Activated CD4-positive, alpha-beta T cell treated with anti-CD3 and anti-CD28 coated beads for 36 hours (primary cell): ENCODE data around the gene PHF12. TPM values are rescaled to one million over a fixed set of nuclear protein-coding genes. Genes with fewer than 3 reads are reported as not detected.

Source experiments
- ATAC-seq: fragments of 200-7000 bp; cut with Tn5 transposase; one replicate; pipeline ENCODE4 v1.10.0; 2021; ENCODE audit warnings: mild to moderate bottlenecking, moderate library complexity
- CTCF ChIA-PET: fragments of 350-600 bp; sonication (Branson Sonifier 250); formaldehyde crosslinking; loops from one replicate; lab custom pipeline; 2021; ENCODE audit warnings: antibody characterized with exemption; lab: Charles Lee
- POLR2A ChIA-PET: fragments of 350-600 bp; sonication (Branson Sonifier 250); formaldehyde crosslinking; loops from one replicate; lab custom pipeline; 2021; ENCODE audit warnings: antibody characterized with exemption, inconsistent platforms; lab: Charles Lee
- DNase-seq: peaks from one replicate; pipeline ENCODE4 v3.0.0-alpha.2; 2020
- H3K27ac Mint-ChIP-seq: one replicate; pipeline ENCODE4 v1.8.0; 2021; ENCODE audit warnings: mixed read lengths
- H3K27me3 Mint-ChIP-seq: one replicate; pipeline ENCODE4 v1.8.0; 2021; ENCODE audit warnings: mixed read lengths
- H3K36me3 Mint-ChIP-seq: one replicate; pipeline ENCODE4 v1.8.0; 2021; ENCODE audit warnings: low read depth, mixed read lengths
- H3K4me1 Mint-ChIP-seq: one replicate; pipeline ENCODE4 v1.8.0; 2021; ENCODE audit warnings: mixed read lengths
- H3K4me3 Mint-ChIP-seq: one replicate; pipeline ENCODE4 v1.8.0; 2021; ENCODE audit warnings: mild to moderate bottlenecking, moderate library complexity, mixed read lengths
- H3K9me3 Mint-ChIP-seq: one replicate; pipeline ENCODE4 v1.8.0; 2021; ENCODE audit warnings: low read depth, mixed read lengths
- intact Hi-C, 2 experiments: fragments of 100-400 bp; cut with DNase I in 1 of 2; cut with micrococcal nuclease in 1 of 2; formaldehyde crosslinking; loops; one replicate each; pipeline versions ENCODE4 v1.14.2 to v1.15.1; 2022 to 2024; cut with DNase I, micrococcal nuclease
- total RNA-seq, 2 experiments: library from RNA; stranded (reverse); gene quantifications; one replicate each; pipeline ENCODE4 v1.2.3, GENCODE V29; 2021

Gene PHF12
- total RNA-seq, 2 experiments from 2014 or later = 48.6 to 52.3 TPM

DNA sequence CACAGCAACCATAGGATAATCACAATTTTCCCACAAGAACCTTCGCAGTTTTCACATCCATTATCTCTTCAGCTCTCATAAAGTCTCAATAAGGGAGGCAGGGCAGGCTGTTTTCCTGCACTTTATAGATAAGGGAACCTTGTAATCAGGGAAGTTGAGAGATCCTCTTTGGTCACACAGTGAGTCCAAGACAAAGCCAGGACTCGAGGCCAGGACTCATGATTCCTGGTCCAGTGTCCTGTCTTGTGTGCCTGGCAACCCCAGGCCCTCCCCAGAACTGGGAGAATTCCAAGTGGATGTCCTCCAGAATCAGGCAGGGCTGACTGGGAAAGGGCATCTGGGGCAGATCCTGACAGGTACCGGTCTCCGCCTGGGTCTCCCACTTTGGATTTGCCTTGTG lies 23.1 kb upstream of the PHF12 start:
- intact Hi-C loops = no loop called here
- no peak for DNase-seq
- no peaks in the 10 kb centered on the region for H3K9me3 Mint-ChIP-seq
- no peak for ATAC-seq
- H3K4me1 Mint-ChIP-seq = no peaks in the 10 kb centered on the region
- CTCF ChIA-PET = interaction anchor here (1.1 to 2.5 kb wide), 2 partner anchors 10 to 142 kb away, joined by 3 to 9 read pairs; no protein-coding TSS in a partner anchor
- H3K4me3 Mint-ChIP-seq = no peak overlapping the region
- H3K27ac Mint-ChIP-seq = no peak overlapping the region
- H3K27me3 Mint-ChIP-seq = no peaks in the 10 kb centered on the region
- no peaks in the 10 kb centered on the region for H3K36me3 Mint-ChIP-seq
- POLR2A ChIA-PET = interaction anchor here (0.6 kb wide), 1 partner anchor 11 kb away, joined by 3 read pairs; no protein-coding TSS in a partner anchor

DNA sequence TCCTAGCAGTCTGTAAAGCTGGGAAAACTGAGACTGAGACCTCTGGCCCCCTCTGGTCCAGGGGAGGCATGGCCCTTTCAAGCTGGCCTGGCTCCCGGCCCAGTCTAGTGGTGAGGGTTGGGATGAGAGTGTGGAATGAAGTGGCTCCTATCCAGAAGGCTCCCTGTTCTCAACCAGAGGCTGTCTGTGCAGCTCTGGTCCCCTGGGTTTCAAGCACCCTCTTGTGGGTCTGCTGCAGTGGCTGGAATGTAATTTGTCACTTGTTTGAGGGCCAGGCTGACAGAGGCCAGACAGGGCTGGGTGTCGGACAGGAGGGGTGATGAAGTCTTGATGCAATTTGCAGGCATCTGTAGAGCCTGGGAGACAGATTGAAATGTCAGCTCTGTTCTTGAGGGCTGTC lies 22.1 kb upstream of the PHF12 start:
- no peaks in the 10 kb centered on the region for H3K36me3 Mint-ChIP-seq
- H3K9me3 Mint-ChIP-seq = no peaks in the 10 kb centered on the region
- ATAC-seq = no peak
- no peak overlapping the region for H3K27ac Mint-ChIP-seq
- H3K4me3 Mint-ChIP-seq = no peak overlapping the region
- ChIA-PET CTCF (interaction anchor here (1.0 to 2.5 kb wide), 4 partner anchors 9 to 146 kb away, joined by 3 to 9 read pairs (median 4); no protein-coding TSS in a partner anchor), POLR2A (no interaction called here)
- intact Hi-C loops = no loop called here
- no peaks in the 10 kb centered on the region for H3K4me1 Mint-ChIP-seq
- no peaks in the 10 kb centered on the region for H3K27me3 Mint-ChIP-seq
- DNase-seq = no peak

DNA sequence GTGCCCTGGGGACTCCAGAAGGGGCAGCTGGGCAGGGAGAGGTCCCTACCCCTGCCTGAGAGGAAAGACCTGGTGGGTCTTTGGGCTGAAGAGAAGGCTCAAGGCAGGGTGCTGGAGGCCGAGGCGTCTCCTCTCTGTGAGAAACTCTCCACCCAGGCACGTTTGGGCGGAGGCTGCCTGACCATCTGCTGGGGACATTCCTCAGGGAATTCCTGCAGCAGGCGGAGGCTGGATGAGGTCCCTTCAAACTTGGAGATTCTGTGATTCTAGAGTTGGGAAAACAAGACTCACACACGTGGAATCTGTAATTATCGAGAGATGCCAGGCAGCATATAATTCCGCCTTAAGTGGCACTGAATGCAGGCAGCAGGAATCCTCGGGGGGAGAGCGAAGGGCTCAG lies 21.1 kb upstream of the PHF12 start:
- DNase-seq (no peak), ATAC-seq (no peak)
- no peaks in the 10 kb centered on the region for H3K4me1 Mint-ChIP-seq
- CTCF ChIA-PET = interaction anchor here (1.0 to 2.5 kb wide), 4 partner anchors 9 to 147 kb away, joined by 3 to 9 read pairs (median 5); no protein-coding TSS in a partner anchor
- H3K9me3 Mint-ChIP-seq = no peaks in the 10 kb centered on the region
- intact Hi-C loops = no loop called here
- H3K36me3 Mint-ChIP-seq = no peaks in the 10 kb centered on the region
- POLR2A ChIA-PET = no interaction called here
- no peaks in the 10 kb centered on the region for H3K27me3 Mint-ChIP-seq
- no peak overlapping the region for H3K27ac Mint-ChIP-seq
- H3K4me3 Mint-ChIP-seq = no peak overlapping the region

DNA sequence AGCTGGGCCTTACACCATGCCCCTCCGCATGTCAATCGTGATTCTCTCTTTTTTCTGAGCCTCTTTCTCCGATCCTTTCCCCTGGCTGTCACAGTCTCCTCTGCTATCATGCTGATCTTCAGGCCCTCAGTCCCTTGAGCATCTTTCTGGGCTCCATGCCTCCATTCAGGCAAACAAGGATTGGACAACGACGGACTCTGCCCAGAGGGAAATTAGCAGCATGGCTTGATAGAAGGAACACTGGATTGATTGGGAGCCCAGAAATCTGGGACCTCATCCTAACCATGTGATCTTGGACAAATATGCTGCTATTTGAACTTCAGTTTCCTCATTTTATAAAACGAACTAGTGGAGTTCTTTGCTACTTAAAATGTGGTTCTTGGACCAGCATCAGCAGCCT lies 19.6 kb upstream of the PHF12 start:
- ChIA-PET CTCF (interaction anchor here (0.7 to 1.0 kb wide), 3 partner anchors 14 to 146 kb away, joined by 3 read pairs; no protein-coding TSS in a partner anchor), POLR2A (no interaction called here)
- Mint-ChIP-seq H3K36me3 (no peaks in the 10 kb centered on the region), H3K9me3 (no peaks in the 10 kb centered on the region), H3K4me1 (no peaks in the 10 kb centered on the region), H3K4me3 (no peak overlapping the region), H3K27ac (no peak overlapping the region), H3K27me3 (no peaks in the 10 kb centered on the region)
- DNase-seq = no peak
- no peak for ATAC-seq
- intact Hi-C loops = no loop called here

DNA sequence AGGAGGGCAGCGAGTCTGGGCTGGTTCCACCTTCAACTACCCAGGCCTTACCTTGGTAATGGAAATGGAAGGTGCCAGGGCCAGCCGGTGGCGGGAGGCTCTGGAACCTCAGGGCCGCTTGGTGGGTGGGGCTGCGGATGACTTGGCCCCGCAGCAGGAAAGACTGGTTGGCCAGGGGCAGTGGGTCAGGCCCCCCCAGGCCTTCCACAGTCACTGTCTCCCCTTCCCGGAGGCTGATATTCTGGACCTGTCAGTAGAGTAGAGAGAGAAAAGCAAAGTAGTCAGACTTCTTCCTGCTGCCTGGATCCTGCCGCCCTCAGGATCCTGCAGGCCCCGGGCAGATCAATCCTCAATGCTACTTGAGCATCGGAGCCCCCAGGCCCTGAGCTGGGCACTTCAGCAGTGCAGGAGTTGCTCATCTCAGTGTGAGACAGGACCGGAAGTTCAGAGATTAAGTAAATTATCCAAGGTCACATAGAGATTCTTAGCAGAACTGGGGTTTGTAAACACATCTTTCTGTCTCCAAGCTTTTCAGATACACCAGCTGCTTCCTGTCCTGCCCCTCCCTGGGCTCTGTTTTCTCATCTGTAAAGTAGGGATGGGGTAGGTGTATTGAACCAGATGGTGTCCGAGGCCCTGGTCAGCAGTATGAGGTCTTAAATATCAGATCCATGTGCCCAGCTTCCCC lies 18.5 kb upstream of the PHF12 start:
- H3K36me3 Mint-ChIP-seq = no peaks in the 10 kb centered on the region
- DNase-seq = no peak
- POLR2A ChIA-PET = interaction anchor here (0.6 kb wide), 1 partner anchor 139 kb away, joined by 6 read pairs; no protein-coding TSS in a partner anchor
- no peaks in the 10 kb centered on the region for H3K9me3 Mint-ChIP-seq
- no peak for ATAC-seq
- intact Hi-C loops = no loop called here
- no peaks in the 10 kb centered on the region for H3K4me1 Mint-ChIP-seq
- CTCF ChIA-PET = interaction anchor here (0.7 to 2.8 kb wide), 5 partner anchors 13 to 147 kb away, joined by 3 to 19 read pairs (median 3); no protein-coding TSS in a partner anchor
- no peaks in the 10 kb centered on the region for H3K27me3 Mint-ChIP-seq
- H3K4me3 Mint-ChIP-seq = no peak overlapping the region
- H3K27ac Mint-ChIP-seq = no peak overlapping the region

DNA sequence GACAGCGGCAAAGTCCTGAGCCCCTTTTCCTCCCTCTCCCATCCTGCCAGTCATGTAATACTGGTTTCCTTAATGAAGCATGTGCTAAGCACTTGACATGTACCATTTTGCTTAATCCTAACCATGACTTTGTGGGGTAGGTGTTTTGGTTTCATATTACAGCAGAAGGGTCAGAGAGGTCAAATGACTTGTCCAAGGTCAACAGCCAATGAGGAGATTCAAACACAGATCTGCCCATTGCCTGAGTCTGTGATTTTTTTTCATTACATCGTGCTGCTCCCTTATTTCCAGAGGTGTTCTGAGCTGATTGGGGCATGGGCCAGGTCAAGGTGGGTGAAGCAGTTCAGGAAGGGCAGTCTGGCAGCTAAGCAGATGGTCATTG lies 17.6 kb upstream of the PHF12 start:
- no peaks in the 10 kb centered on the region for H3K4me1 Mint-ChIP-seq
- no peaks in the 10 kb centered on the region for H3K36me3 Mint-ChIP-seq
- no peak for ATAC-seq
- CTCF ChIA-PET = interaction anchor here (1.1 to 2.8 kb wide), 4 partner anchors 16 to 147 kb away, joined by 3 to 19 read pairs (median 10); no protein-coding TSS in a partner anchor
- no peak overlapping the region for H3K27ac Mint-ChIP-seq
- DNase-seq = no peak
- H3K27me3 Mint-ChIP-seq = no peaks in the 10 kb centered on the region
- no peak overlapping the region for H3K4me3 Mint-ChIP-seq
- POLR2A ChIA-PET = no interaction called here
- intact Hi-C loops = no loop called here
- H3K9me3 Mint-ChIP-seq = no peaks in the 10 kb centered on the region

DNA sequence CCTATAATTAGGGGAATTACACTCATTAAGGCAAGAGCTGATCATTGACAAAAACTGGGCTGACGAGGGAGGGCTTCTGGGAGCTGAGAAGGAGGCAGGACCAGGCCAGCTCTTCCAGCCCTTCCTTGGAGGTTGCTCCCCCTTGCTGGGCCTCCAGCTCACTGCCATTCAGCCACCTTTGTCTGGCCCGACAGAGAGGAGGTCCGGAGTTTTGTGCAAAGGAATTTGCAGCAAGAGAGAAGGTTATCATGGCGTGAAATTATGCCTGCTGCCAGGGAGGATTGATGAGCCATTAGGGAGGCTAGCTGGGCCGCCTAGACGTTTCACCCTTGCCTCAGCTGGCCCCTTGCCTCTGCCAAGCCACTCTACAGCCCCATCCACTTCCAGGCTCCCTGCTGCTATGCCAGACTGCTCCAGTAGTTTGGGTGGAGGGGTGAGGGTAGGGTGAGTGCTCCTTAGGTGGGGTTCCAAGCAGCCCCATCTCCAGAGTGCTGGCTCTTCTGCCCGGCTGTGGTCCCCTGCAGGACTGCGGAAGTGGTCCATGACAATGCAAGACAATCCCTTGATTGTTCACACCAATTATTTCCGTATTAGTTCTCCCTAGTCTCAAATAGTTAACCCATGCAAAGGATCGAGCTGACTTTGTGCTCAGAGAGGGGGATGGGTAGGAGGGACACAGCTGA lies 17.1 kb upstream of the PHF12 start:
- ChIA-PET POLR2A (no interaction called here), CTCF (interaction anchor here (0.7 to 2.8 kb wide), 7 partner anchors 15 to 205 kb away, joined by 3 to 19 read pairs (median 4); no protein-coding TSS in a partner anchor)
- no peaks in the 10 kb centered on the region for H3K36me3 Mint-ChIP-seq
- peaks cover 2% of the 10 kb centered on the region for H3K27me3 Mint-ChIP-seq
- intact Hi-C loops = no loop called here
- no peaks in the 10 kb centered on the region for H3K4me1 Mint-ChIP-seq
- no peak overlapping the region for H3K27ac Mint-ChIP-seq
- H3K4me3 Mint-ChIP-seq = no peak overlapping the region
- H3K9me3 Mint-ChIP-seq = no peaks in the 10 kb centered on the region
- ATAC-seq = no peak
- DNase-seq = no peak

DNA sequence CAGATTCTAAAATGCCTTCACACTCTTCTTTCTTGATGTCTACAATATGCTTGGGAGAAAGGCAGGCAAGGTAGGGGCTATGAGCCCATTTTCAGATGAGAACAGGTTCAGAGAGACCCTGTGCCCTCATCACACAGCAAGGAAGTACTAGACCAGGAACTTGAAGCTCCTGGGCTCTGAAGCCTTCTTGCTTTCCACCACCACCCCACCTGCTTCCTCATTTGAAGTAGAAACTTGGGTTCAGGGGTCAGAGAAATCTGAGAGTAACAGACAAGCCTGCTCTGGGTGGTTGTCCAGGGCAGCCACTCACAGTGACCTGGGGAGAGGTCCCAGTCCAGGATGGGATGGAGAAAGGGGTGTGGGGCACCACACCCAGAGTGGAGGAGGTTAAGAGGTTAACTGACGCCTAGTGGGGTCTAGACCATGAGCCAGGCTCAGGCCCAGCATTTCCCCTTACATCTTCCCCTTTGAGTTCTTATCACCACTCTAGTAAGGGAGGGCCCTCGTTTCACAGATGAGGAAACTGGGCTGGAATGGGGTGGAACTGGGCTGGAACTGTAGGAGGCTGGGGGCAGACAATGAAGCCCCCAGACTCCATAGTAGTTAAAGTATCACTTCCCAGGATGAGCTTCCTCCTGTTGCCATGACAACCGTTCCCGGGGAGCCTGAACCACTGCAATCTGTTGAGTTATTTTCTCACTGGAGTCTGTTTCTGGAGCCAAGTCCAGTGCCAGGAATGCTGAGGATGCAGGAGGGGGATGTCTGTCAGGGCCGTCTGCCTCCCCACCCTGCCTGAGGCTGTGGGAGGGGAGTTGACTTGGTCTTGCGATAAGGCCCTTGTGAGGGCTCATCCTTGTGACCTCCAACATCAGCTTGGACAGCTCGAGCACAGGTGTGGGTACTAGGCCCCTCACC lies 16.2 kb upstream of the PHF12 start:
- no peak overlapping the region for H3K27ac Mint-ChIP-seq
- intact Hi-C loops = no loop called here
- no peaks in the 10 kb centered on the region for H3K36me3 Mint-ChIP-seq
- CTCF ChIA-PET = interaction anchor here (0.5 to 2.8 kb wide), 7 partner anchors 41 to 204 kb away, joined by 3 to 19 read pairs (median 3); no protein-coding TSS in a partner anchor
- no peaks in the 10 kb centered on the region for H3K9me3 Mint-ChIP-seq
- no peak overlapping the region for H3K4me3 Mint-ChIP-seq
- no peak for ATAC-seq
- POLR2A ChIA-PET = no interaction called here
- no peak for DNase-seq
- H3K4me1 Mint-ChIP-seq = no peaks in the 10 kb centered on the region
- H3K27me3 Mint-ChIP-seq = peaks cover 6% of the 10 kb centered on the region

DNA sequence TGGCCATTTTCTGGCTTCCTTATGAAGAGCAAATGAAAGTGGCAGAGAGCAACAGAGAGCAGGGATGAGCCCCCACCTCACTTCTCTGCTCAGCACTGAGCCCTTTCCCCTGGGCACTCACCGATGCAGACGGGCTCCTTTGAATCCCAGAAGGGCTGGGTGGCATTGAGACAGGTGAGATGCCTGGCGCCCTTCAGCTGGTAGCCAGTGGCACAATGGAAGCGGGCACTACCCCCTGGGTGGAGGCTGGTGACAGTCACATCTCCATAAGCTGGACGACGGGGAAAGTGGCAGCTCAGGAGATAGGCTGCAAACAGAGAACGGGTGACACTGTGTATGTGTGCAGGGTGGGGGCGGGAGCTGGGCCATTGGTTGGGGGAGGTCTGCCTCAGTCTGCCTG lies 12.5 kb upstream of the PHF12 start:
- no peak for DNase-seq
- intact Hi-C loops = no loop called here
- ChIA-PET POLR2A (no interaction called here), CTCF (interaction anchor here (0.8 to 8.5 kb wide), 19 partner anchors 8 to 454 kb away, joined by 3 to 199 read pairs (median 5); partner anchors contain the start of gene RPL23A)
- ATAC-seq = no peak
- no peak overlapping the region for H3K4me3 Mint-ChIP-seq
- no peaks in the 10 kb centered on the region for H3K4me1 Mint-ChIP-seq
- H3K9me3 Mint-ChIP-seq = no peaks in the 10 kb centered on the region
- peaks cover 6% of the 10 kb centered on the region for H3K27me3 Mint-ChIP-seq
- no peak overlapping the region for H3K27ac Mint-ChIP-seq
- no peaks in the 10 kb centered on the region for H3K36me3 Mint-ChIP-seq

DNA sequence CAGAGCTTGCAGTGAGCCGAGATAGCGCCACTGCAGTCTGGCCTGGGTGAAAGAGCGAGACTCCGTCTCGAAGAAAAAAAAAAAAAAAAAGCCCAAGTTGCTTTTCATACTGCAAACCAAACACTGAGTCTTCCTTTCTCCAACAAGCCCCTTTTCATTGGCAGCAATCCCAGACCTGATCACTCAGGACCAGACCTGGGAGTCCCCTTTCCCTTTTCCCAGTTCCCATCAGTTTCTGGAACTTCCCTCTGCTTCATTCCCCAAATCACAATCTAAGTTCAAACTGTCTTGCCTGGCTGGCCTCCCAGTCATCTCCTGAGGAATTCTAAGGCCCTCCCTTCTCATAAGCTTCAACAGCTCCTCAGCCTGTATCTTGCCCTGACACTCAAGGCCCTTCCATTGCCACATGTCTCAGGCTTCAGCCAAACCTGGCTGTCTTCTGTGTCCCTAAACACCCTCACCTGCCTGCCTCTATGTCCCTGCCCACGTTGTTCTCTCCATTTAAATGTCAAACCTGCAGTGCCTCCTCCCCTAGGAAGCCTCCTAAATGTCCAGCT lies 11.8 kb upstream of the PHF12 start:
- Mint-ChIP-seq H3K4me1 (no peaks in the 10 kb centered on the region), H3K9me3 (no peaks in the 10 kb centered on the region)
- no peak for ATAC-seq

More for the DNA sequence above, 11.8 kb upstream of the PHF12 start:
- H3K36me3 Mint-ChIP-seq = no peaks in the 10 kb centered on the region
- POLR2A ChIA-PET = interaction anchor here (0.6 kb wide), 1 partner anchor 11 kb away, joined by 3 read pairs; no protein-coding TSS in a partner anchor
- intact Hi-C loops = no loop called here
- H3K4me3 Mint-ChIP-seq = no peak overlapping the region
- H3K27me3 Mint-ChIP-seq = peaks cover 6% of the 10 kb centered on the region
- no peak for DNase-seq
- H3K27ac Mint-ChIP-seq = no peak overlapping the region
- CTCF ChIA-PET = interaction anchor here (0.9 to 8.5 kb wide), 8 partner anchors 9 to 236 kb away, joined by 3 to 199 read pairs (median 5); no protein-coding TSS in a partner anchor
